LoVo (cell line): ENCODE data around the gene BTBD10.
A peak's percentile ranks its signal among the peaks of the same experiment; 100 is the strongest.
"Not testable (repeated sequence)": the region's sequence is repeated elsewhere in the genome, so short reads cannot be mapped to it uniquely, and the experiment has no call there.

ENCODE experiments used
- DNase-seq: peaks from one replicate; pipeline ENCODE4 v3.0.0-alpha.2; 2016; ENCODE audit warnings: low spot score

The BTBD10 gene

GRCh38 chr11:13440100-13440855 is 22.7 kb downstream of the BTBD10 start:
- DNase-seq: peak; percentile 57

GRCh38 chr11:13438291-13438690 is 24.7 kb downstream of the BTBD10 start:
- DNase-seq: no peak

GRCh38 chr11:13436836-13437235 is 26.2 kb downstream of the BTBD10 start:
- not testable (repeated sequence) for DNase-seq

- no peak for DNase-seq
Measured at GRCh38 chr11:13434247-13435205, 28.5 kb downstream of the BTBD10 start.

GRCh38 chr11:13433437-13433836 is 29.6 kb downstream of the BTBD10 start:
- DNase-seq: no peak

GRCh38 chr11:13429836-13430235 is 33.2 kb downstream of the BTBD10 start:
- DNase-seq: no peak

GRCh38 chr11:13429288-13429687 is 33.7 kb downstream of the BTBD10 start:
- DNase-seq: no peak

GRCh38 chr11:13427440-13427839 is 35.6 kb downstream of the BTBD10 start:
- DNase-seq: no peak

- no peak for DNase-seq
Measured at GRCh38 chr11:13423372-13423771, 39.6 kb downstream of the BTBD10 start.

- no peak for DNase-seq
Measured at GRCh38 chr11:13421561-13421960, 41.5 kb downstream of the BTBD10 start.

- DNase-seq: no peak
Measured at GRCh38 chr11:13415201-13415600, 47.8 kb downstream of the BTBD10 start.

GRCh38 chr11:13405220-13405619 is 57.8 kb downstream of the BTBD10 start:
- DNase-seq: no peak

GRCh38 chr11:13398335-13398734 is 64.7 kb downstream of the BTBD10 start:
- DNase-seq: not testable (repeated sequence)

GRCh38 chr11:13391217-13391616 is 71.8 kb downstream of the BTBD10 start:
- DNase-seq: no peak

- DNase-seq: no peak
Measured at GRCh38 chr11:13388741-13389140, 74.3 kb downstream of the BTBD10 start.

- DNase-seq: no peak
Measured at GRCh38 chr11:13386567-13386966, 76.5 kb downstream of the BTBD10 start.

GRCh38 chr11:13384908-13385640 is 77.9 kb downstream of the BTBD10 start:
- peak; percentile 20 for DNase-seq

- DNase-seq: no peak
Measured at GRCh38 chr11:13382751-13383150, 80.3 kb downstream of the BTBD10 start.

GRCh38 chr11:13380731-13381130 is 82.3 kb downstream of the BTBD10 start:
- DNase-seq: no peak

- DNase-seq: no peak
Measured at GRCh38 chr11:13378316-13378715, 84.7 kb downstream of the BTBD10 start.

GRCh38 chr11:13376838-13377237 is 86.2 kb downstream of the BTBD10 start:
- DNase-seq: no peak

GRCh38 chr11:13376402-13376801 is 86.6 kb downstream of the BTBD10 start:
- no peak for DNase-seq
